Glutamatergic neuron (in vitro differentiated cells): ENCODE data around the gene PIP4K2B. TPM values are rescaled to one million over a fixed set of nuclear protein-coding genes. Genes with fewer than 3 reads are reported as not detected.

ENCODE experiments used
- DNase-seq: peaks from one replicate; pipeline ENCODE4 v3.0.0; 2022
- H3K27ac Mint-ChIP-seq: one replicate; pipeline ENCODE4 v1.8.0; 2020; ENCODE audit warnings: mild to moderate bottlenecking, mixed read lengths, inconsistent platforms; ENCODE audit not compliant: unreplicated experiment
- H3K27me3 Mint-ChIP-seq: one replicate; pipeline ENCODE4 v1.8.0; 2020; ENCODE audit warnings: mild to moderate bottlenecking, moderate library complexity, mixed read lengths, inconsistent platforms; ENCODE audit not compliant: unreplicated experiment
- H3K36me3 Mint-ChIP-seq: one replicate; pipeline ENCODE4 v1.8.0; 2020; ENCODE audit warnings: mild to moderate bottlenecking, mixed read lengths, inconsistent platforms; ENCODE audit not compliant: unreplicated experiment
- H3K4me1 Mint-ChIP-seq: one replicate; pipeline ENCODE4 v1.8.0; 2020; ENCODE audit warnings: mild to moderate bottlenecking, low read depth, mixed read lengths, inconsistent platforms; ENCODE audit not compliant: unreplicated experiment
- H3K4me3 Mint-ChIP-seq: one replicate; pipeline ENCODE4 v1.8.0; 2020; ENCODE audit warnings: mild to moderate bottlenecking, mixed read lengths, inconsistent platforms; ENCODE audit not compliant: unreplicated experiment
- H3K9me3 Mint-ChIP-seq: one replicate; pipeline ENCODE4 v1.8.0; 2020; ENCODE audit warnings: mild to moderate bottlenecking, moderate library complexity, mixed read lengths, inconsistent platforms; ENCODE audit not compliant: unreplicated experiment
- CTCF ChIP-seq: fragments of 200-600 bp; sonication (generic); IDR thresholded peaks from one replicate; pipeline ENCODE4 v1.5.0; 2021; ENCODE audit not compliant: partially characterized antibody, unreplicated experiment
- total RNA-seq: library from RNA; stranded (reverse); fragmentation: NEBNext Ultra II Directional; extraction: Animal tissue kit (Norgen Biotek cat#: 25700); gene quantifications from one replicate; pipeline ENCODE4 v1.2.1, GENCODE V29; 2021; ENCODE audit not compliant: unreplicated experiment

The PIP4K2B gene
- total RNA-seq, 1 donor from 2014 or later = 66.4 TPM

- Mint-ChIP-seq H3K27ac (no peak overlapping the region), H3K4me1 (peaks cover 3% of the 10 kb centered on the region), H3K4me3 (no peak overlapping the region), H3K27me3 (no peaks in the 10 kb centered on the region), H3K9me3 (peaks cover 2% of the 10 kb centered on the region), H3K36me3 (no peaks in the 10 kb centered on the region)
- no peak for DNase-seq
- no peak for TF ChIP-seq CTCF
These were observed 19.2 kb downstream of the PIP4K2B start for GRCh38 chr17:38779965-38780752.

GRCh38 chr17:38777641-38778250, 21.6 kb downstream of the PIP4K2B start:
- Mint-ChIP-seq H3K4me1 (no peaks in the 10 kb centered on the region), H3K36me3 (no peaks in the 10 kb centered on the region), H3K27ac (no peak overlapping the region), H3K27me3 (peaks cover 2% of the 10 kb centered on the region), H3K4me3 (no peak overlapping the region), H3K9me3 (peaks cover 2% of the 10 kb centered on the region)
- no peak for TF ChIP-seq CTCF
- DNase-seq = no peak

GRCh38 chr17:38773258-38773657, 26.1 kb downstream of the PIP4K2B start:
- Mint-ChIP-seq H3K36me3 (no peaks in the 10 kb centered on the region), H3K4me1 (no peaks in the 10 kb centered on the region), H3K9me3 (peaks cover 6% of the 10 kb centered on the region), H3K27me3 (peaks cover 5% of the 10 kb centered on the region), H3K27ac (no peak overlapping the region), H3K4me3 (no peak overlapping the region)
- DNase-seq = no peak
- TF ChIP-seq CTCF = no peak

- no peak for TF ChIP-seq CTCF
- no peak overlapping the region for H3K27ac Mint-ChIP-seq
- H3K9me3 Mint-ChIP-seq = peaks cover 5% of the 10 kb centered on the region
- H3K4me1 Mint-ChIP-seq = no peaks in the 10 kb centered on the region
- H3K4me3 Mint-ChIP-seq = no peak overlapping the region
- H3K27me3 Mint-ChIP-seq = peaks cover 3% of the 10 kb centered on the region
- H3K36me3 Mint-ChIP-seq = no peaks in the 10 kb centered on the region
- DNase-seq = no peak
These were observed 30.9 kb downstream of the PIP4K2B start for GRCh38 chr17:38768417-38768816.

- Mint-ChIP-seq H3K4me1 (no peaks in the 10 kb centered on the region), H3K27ac (no peak overlapping the region), H3K36me3 (no peaks in the 10 kb centered on the region), H3K9me3 (peaks cover 5% of the 10 kb centered on the region), H3K27me3 (peaks cover 3% of the 10 kb centered on the region), H3K4me3 (no peak overlapping the region)
- no peak for TF ChIP-seq CTCF
- no peak for DNase-seq
These were observed 33.0 kb downstream of the PIP4K2B start for GRCh38 chr17:38766341-38766740.
